Astrocyte (in vitro differentiated cells and primary cell): ENCODE data around the gene KDM4B.

Experiments used
- CTCF ChIP-seq: IDR thresholded peaks from 2 replicates; pipeline ENCODE4 v1.5.1; 2011; ENCODE audit warnings: low read depth, mild to moderate bottlenecking, inconsistent platforms, low read length, moderate library complexity; ENCODE audit not compliant: insufficient read depth
- EZH2 ChIP-seq: IDR thresholded peaks from 2 replicates; pipeline ENCODE4 v1.6.1; 2012; ENCODE audit warnings: mild to moderate bottlenecking, low read length, inconsistent platforms; ENCODE audit not compliant: insufficient read depth

DNA sequence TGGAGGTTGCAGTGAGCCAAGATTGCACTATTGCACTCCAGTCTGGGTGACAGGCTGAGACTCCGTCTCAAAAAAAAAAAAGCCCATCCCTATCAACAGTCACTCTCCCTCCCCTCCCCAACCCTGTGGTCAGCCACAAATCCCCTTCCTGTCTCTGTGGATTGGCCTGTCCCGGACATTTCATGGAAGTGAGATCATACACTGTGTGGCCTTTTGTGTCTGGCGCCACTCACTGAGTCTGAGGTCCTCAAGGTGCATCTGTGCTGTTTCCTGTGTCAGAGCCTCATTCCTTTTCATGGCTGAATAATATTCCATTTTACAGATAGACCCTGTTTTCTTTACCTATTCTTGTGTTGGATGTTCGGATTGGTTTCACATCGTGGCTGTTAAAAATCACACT, 222.2 kb downstream of the KDM4B start:
- no peak for TF ChIP-seq CTCF
- no peak for TF ChIP-seq EZH2
